Daoy (cell line): ENCODE data around the gene USP13. TPM values are rescaled to one million over a fixed set of nuclear protein-coding genes. Genes with fewer than 3 reads are reported as not detected.

Experiments
- DNase-seq: peaks from one replicate; pipeline ENCODE4 v3.0.0-alpha.2; 2015; ENCODE audit warnings: low read depth
- total RNA-seq: library from RNA; depleted of rRNA; stranded (reverse); fragments of >200 nt; shearing (Covaris generic); gene quantifications from 2 replicates; pipeline ENCODE4 v1.2.3, GENCODE V29; 2014

Gene USP13
- total RNA-seq, 1 experiment from 2014 or later, result 6.5 TPM

- no peak for DNase-seq
Measured at GRCh38 chr3:179700716-179701115, 47.9 kb downstream of the USP13 start.

- no peak for DNase-seq
Measured at GRCh38 chr3:179701176-179701827, 48.5 kb downstream of the USP13 start.

GRCh38 chr3:179702271-179702947 lies 49.6 kb downstream of the USP13 start:
- no peak for DNase-seq

GRCh38 chr3:179703816-179704215 lies 51.0 kb downstream of the USP13 start:
- DNase-seq, result no peak

GRCh38 chr3:179706233-179706632 lies 53.4 kb downstream of the USP13 start:
- no peak for DNase-seq

- no peak for DNase-seq
Measured at GRCh38 chr3:179710079-179710478, 57.2 kb downstream of the USP13 start.

- no peak for DNase-seq
Measured at GRCh38 chr3:179713643-179714090, 60.8 kb downstream of the USP13 start.

- no peak for DNase-seq
Measured at GRCh38 chr3:179715582-179715981, 62.7 kb downstream of the USP13 start.

- DNase-seq, result no peak
Measured at GRCh38 chr3:179716226-179716625, 63.4 kb downstream of the USP13 start.

- peak; percentile 47 for DNase-seq
Measured at GRCh38 chr3:179716811-179717210, 64.0 kb downstream of the USP13 start.

GRCh38 chr3:179717219-179717618 lies 64.4 kb downstream of the USP13 start:
- no peak for DNase-seq

GRCh38 chr3:179719048-179719734 lies 66.4 kb downstream of the USP13 start:
- DNase-seq, result no peak

GRCh38 chr3:179720196-179720595 lies 67.4 kb downstream of the USP13 start:
- no peak for DNase-seq

- DNase-seq, result no peak
Measured at GRCh38 chr3:179723617-179724016, 70.8 kb downstream of the USP13 start.

- no peak for DNase-seq
Measured at GRCh38 chr3:179726075-179726699, 73.3 kb downstream of the USP13 start.

GRCh38 chr3:179729086-179729485 lies 76.2 kb downstream of the USP13 start:
- no peak for DNase-seq

GRCh38 chr3:179729981-179730380 lies 77.1 kb downstream of the USP13 start:
- no peak for DNase-seq

- no peak for DNase-seq
Measured at GRCh38 chr3:179730506-179730905, 77.7 kb downstream of the USP13 start.

- DNase-seq, result no peak
Measured at GRCh38 chr3:179731544-179731943, 78.7 kb downstream of the USP13 start.

- peak; percentile 25 for DNase-seq
Measured at GRCh38 chr3:179732661-179733348, 80.0 kb downstream of the USP13 start.

- no peak for DNase-seq
Measured at GRCh38 chr3:179733797-179734196, 81.0 kb downstream of the USP13 start.
